Activated CD8-positive, alpha-beta memory T cell treated with anti-CD3 and anti-CD28 coated beads, Interleukin-2, amount 50 U/mL, for 24 hours (primary cell): ENCODE data around the gene NHEJ1.

Experiments used
- DNase-seq: peaks from one replicate; pipeline ENCODE4 v3.0.0-alpha.2; 2020; ENCODE audit errors: extremely low read depth

The NHEJ1 gene

GRCh38 chr2:219123356-219124135 lies 37.1 kb downstream of the NHEJ1 start:
- no peak for DNase-seq

GRCh38 chr2:219122202-219122980 lies 38.2 kb downstream of the NHEJ1 start:
- DNase-seq: no peak

- DNase-seq: no peak
Observed at GRCh38 chr2:219120082-219120481, 40.5 kb downstream of the NHEJ1 start.

- DNase-seq: peak; percentile 26
Observed at GRCh38 chr2:219119422-219120043, 41.1 kb downstream of the NHEJ1 start.

- DNase-seq: no peak
Observed at GRCh38 chr2:219118504-219118903, 42.1 kb downstream of the NHEJ1 start.

- DNase-seq: no peak
Observed at GRCh38 chr2:219116776-219117646, 43.6 kb downstream of the NHEJ1 start.

- DNase-seq: no peak
Observed at GRCh38 chr2:219112651-219113338, 47.8 kb downstream of the NHEJ1 start.

GRCh38 chr2:219112062-219112406 lies 48.6 kb downstream of the NHEJ1 start:
- no peak for DNase-seq

GRCh38 chr2:219111375-219112061 lies 49.1 kb downstream of the NHEJ1 start:
- no peak for DNase-seq

- peak; percentile 2 for DNase-seq
Observed at GRCh38 chr2:219109471-219109870, 51.1 kb downstream of the NHEJ1 start.

GRCh38 chr2:219107758-219108157 lies 52.9 kb downstream of the NHEJ1 start:
- DNase-seq: no peak

GRCh38 chr2:219106251-219106650 lies 54.4 kb downstream of the NHEJ1 start:
- DNase-seq: no peak

GRCh38 chr2:219104107-219105035 lies 56.2 kb downstream of the NHEJ1 start:
- no peak for DNase-seq

GRCh38 chr2:219099329-219099728 lies 61.3 kb downstream of the NHEJ1 start:
- no peak for DNase-seq

- DNase-seq: no peak
Observed at GRCh38 chr2:219095406-219095935, 65.1 kb downstream of the NHEJ1 start.

GRCh38 chr2:219094171-219094570 lies 66.4 kb downstream of the NHEJ1 start:
- DNase-seq: no peak

GRCh38 chr2:219090436-219091299 lies 69.9 kb downstream of the NHEJ1 start:
- no peak for DNase-seq

GRCh38 chr2:219089330-219089729 lies 71.3 kb downstream of the NHEJ1 start:
- no peak for DNase-seq
